SHP77 treated with DMSO at 0.1 percent for 48 hours (cell line): ENCODE results near the gene C16orf92.

Experiments used
- DNase-seq: peaks from one replicate; lab custom pipeline; 2025; lab: John Stamatoyannopoulos, UW

Gene C16orf92

GRCh38 chr16:30063278-30063892 lies 40.4 kb downstream of the C16orf92 start:
- DNase-seq = no peak

- DNase-seq = peak; percentile 96
Observed at GRCh38 chr16:30063893-30064728, 41.1 kb downstream of the C16orf92 start.

GRCh38 chr16:30064729-30065101 lies 41.7 kb downstream of the C16orf92 start:
- no peak for DNase-seq

GRCh38 chr16:30065102-30065942 lies 42.3 kb downstream of the C16orf92 start, which contains the start of gene ALDOA:
ALDOA (plus strand) TSS chr16:30065760; CDS start chr16:30066898, 1,138 bp downstream.
- peak; percentile 94 for DNase-seq

GRCh38 chr16:30065943-30066760 lies 43.2 kb downstream of the C16orf92 start:
- DNase-seq = no peak

GRCh38 chr16:30066761-30067583 lies 44.0 kb downstream of the C16orf92 start:
- no peak for DNase-seq

- no peak for DNase-seq
Observed at GRCh38 chr16:30067584-30067916, 44.6 kb downstream of the C16orf92 start.

GRCh38 chr16:30068333-30068732 lies 45.3 kb downstream of the C16orf92 start:
- no peak for DNase-seq

GRCh38 chr16:30068750-30069610 lies 46.0 kb downstream of the C16orf92 start:
- no peak for DNase-seq

- DNase-seq = no peak
Observed at GRCh38 chr16:30069611-30070462, 46.8 kb downstream of the C16orf92 start.

GRCh38 chr16:30070490-30070889 lies 47.5 kb downstream of the C16orf92 start:
- no peak for DNase-seq
